ENCODE data around the gene FYB1. TPM values are rescaled to one million over a fixed set of nuclear protein-coding genes. Genes with fewer than 3 reads are reported as not detected.

The FYB1 gene
- total RNA-seq, 1 donor from 2014 or later = 0.11 TPM

GRCh38 chr5:39207345-39208045 lies 11.9 kb downstream of the FYB1 start:
- H3K4me2 ChIP-seq (ENCODE audit: low read length) = no peak overlapping the region
- no peak overlapping the region for H3K27ac ChIP-seq (ENCODE audit: low read depth, low read length)
- no peak overlapping the region for H2AFZ ChIP-seq (ENCODE audit: low read depth, low read length)
- H3K27me3 ChIP-seq (ENCODE audit: insufficient read depth, low read length) = no peaks in the 10 kb centered on the region
- no peak overlapping the region for H3K4me3 ChIP-seq (ENCODE audit: insufficient read depth, low read depth, low read length)
- Mint-ChIP-seq H3K27ac (ENCODE audit: unreplicated experiment) (no peak overlapping the region), H3K36me3 (ENCODE audit: low read depth, unreplicated experiment) (no peaks in the 10 kb centered on the region), H3K4me1 (ENCODE audit: low read depth, unreplicated experiment) (no peaks in the 10 kb centered on the region), H3K4me3 (ENCODE audit: unreplicated experiment) (no peak overlapping the region), H3K9me3 (ENCODE audit: unreplicated experiment) (no peaks in the 10 kb centered on the region), H3K27me3 (ENCODE audit: low read depth, unreplicated experiment) (peaks cover 3% of the 10 kb centered on the region)
- H3K4me1 ChIP-seq (ENCODE audit: insufficient read depth, low read length) = no peaks in the 10 kb centered on the region
- no peaks in the 10 kb centered on the region for H3K79me2 ChIP-seq (ENCODE audit: insufficient read depth, low read length)
- no peak for TF ChIP-seq CTCF (IDR thresholded peaks at IDR 0.05; ENCODE audit: insufficient read depth, low read depth, low read length)
- no peak for TF ChIP-seq EZH2 (IDR thresholded peaks at IDR 0.05; ENCODE audit: insufficient read depth, low read length)
- FAIRE-seq (no peak), DNase-seq (ENCODE audit: low read depth) (no peak)
- no peaks in the 10 kb centered on the region for H4K20me1 ChIP-seq (ENCODE audit: insufficient read depth, low read length)
- no peaks in the 10 kb centered on the region for H3K9me3 ChIP-seq (ENCODE audit: insufficient read depth, low read depth, low read length)
- no peaks in the 10 kb centered on the region for H3K36me3 ChIP-seq (ENCODE audit: insufficient read depth, low read length)
- no peak overlapping the region for H3K9ac ChIP-seq (ENCODE audit: low read length)

- H3K36me3 Mint-ChIP-seq (ENCODE audit: low read depth, unreplicated experiment) = no peaks in the 10 kb centered on the region
- no peak overlapping the region for H3K27ac ChIP-seq (ENCODE audit: low read depth, low read length)
- no peak overlapping the region for H3K4me2 ChIP-seq (ENCODE audit: low read length)
- no peak overlapping the region for H2AFZ ChIP-seq (ENCODE audit: low read depth, low read length)
- H4K20me1 ChIP-seq (ENCODE audit: insufficient read depth, low read length) = no peaks in the 10 kb centered on the region
- no peak overlapping the region for H3K4me3 Mint-ChIP-seq (ENCODE audit: unreplicated experiment)
- H3K9me3 ChIP-seq (ENCODE audit: insufficient read depth, low read depth, low read length) = no peaks in the 10 kb centered on the region
- H3K27me3 Mint-ChIP-seq (ENCODE audit: low read depth, unreplicated experiment) = peaks cover 3% of the 10 kb centered on the region
- H3K27ac Mint-ChIP-seq (ENCODE audit: unreplicated experiment) = no peak overlapping the region
- H3K4me1 Mint-ChIP-seq (ENCODE audit: low read depth, unreplicated experiment) = no peaks in the 10 kb centered on the region
- no peaks in the 10 kb centered on the region for H3K79me2 ChIP-seq (ENCODE audit: insufficient read depth, low read length)
- DNase-seq (ENCODE audit: low read depth) = no peak
- no peaks in the 10 kb centered on the region for H3K27me3 ChIP-seq (ENCODE audit: insufficient read depth, low read length)
- H3K4me1 ChIP-seq (ENCODE audit: insufficient read depth, low read length) = no peaks in the 10 kb centered on the region
- no peak overlapping the region for H3K4me3 ChIP-seq (ENCODE audit: insufficient read depth, low read depth, low read length)
- H3K9me3 Mint-ChIP-seq (ENCODE audit: unreplicated experiment) = no peaks in the 10 kb centered on the region
- no peak for FAIRE-seq
- H3K9ac ChIP-seq (ENCODE audit: low read length) = no peak overlapping the region
- no peak for TF ChIP-seq EZH2 (IDR thresholded peaks at IDR 0.05; ENCODE audit: insufficient read depth, low read length)
- no peak for TF ChIP-seq CTCF (IDR thresholded peaks at IDR 0.05; ENCODE audit: insufficient read depth, low read depth, low read length)
- no peaks in the 10 kb centered on the region for H3K36me3 ChIP-seq (ENCODE audit: insufficient read depth, low read length)
Measured at GRCh38 chr5:39206630-39207321, 12.6 kb downstream of the FYB1 start.

- no peak overlapping the region for H2AFZ ChIP-seq (ENCODE audit: low read depth, low read length)
- Mint-ChIP-seq H3K4me1 (ENCODE audit: low read depth, unreplicated experiment) (peaks cover 3% of the 10 kb centered on the region), H3K4me3 (ENCODE audit: unreplicated experiment) (no peak overlapping the region), H3K9me3 (ENCODE audit: unreplicated experiment) (no peaks in the 10 kb centered on the region), H3K36me3 (ENCODE audit: low read depth, unreplicated experiment) (no peaks in the 10 kb centered on the region), H3K27me3 (ENCODE audit: low read depth, unreplicated experiment) (peaks cover 3% of the 10 kb centered on the region), H3K27ac (ENCODE audit: unreplicated experiment) (no peak overlapping the region)
- no peaks in the 10 kb centered on the region for H3K4me1 ChIP-seq (ENCODE audit: insufficient read depth, low read length)
- no peak for TF ChIP-seq CTCF (IDR thresholded peaks at IDR 0.05; ENCODE audit: insufficient read depth, low read depth, low read length)
- TF ChIP-seq EZH2 (IDR thresholded peaks at IDR 0.05; ENCODE audit: insufficient read depth, low read length) = no peak
- FAIRE-seq (no peak), DNase-seq (ENCODE audit: low read depth) (no peak)
- H3K9me3 ChIP-seq (ENCODE audit: insufficient read depth, low read depth, low read length) = no peaks in the 10 kb centered on the region
- no peaks in the 10 kb centered on the region for H3K79me2 ChIP-seq (ENCODE audit: insufficient read depth, low read length)
- H3K4me3 ChIP-seq (ENCODE audit: insufficient read depth, low read depth, low read length) = no peak overlapping the region
- H3K9ac ChIP-seq (ENCODE audit: low read length) = no peak overlapping the region
- no peaks in the 10 kb centered on the region for H3K36me3 ChIP-seq (ENCODE audit: insufficient read depth, low read length)
- no peaks in the 10 kb centered on the region for H3K27me3 ChIP-seq (ENCODE audit: insufficient read depth, low read length)
- H4K20me1 ChIP-seq (ENCODE audit: insufficient read depth, low read length) = no peaks in the 10 kb centered on the region
- no peak overlapping the region for H3K4me2 ChIP-seq (ENCODE audit: low read length)
- H3K27ac ChIP-seq (ENCODE audit: low read depth, low read length) = no peak overlapping the region
Measured at GRCh38 chr5:39205550-39205949, 13.8 kb downstream of the FYB1 start.
